K562 (cell line): ENCODE results near the gene M6PR.

Experiments
- E4F1 ChIP-seq: fragments of 250-450 bp; sonication (Bioruptor Pico); IDR thresholded peaks from 2 replicates; pipeline ENCODE4 v1.5.0; 2021; ENCODE audit warnings: mild to moderate bottlenecking, borderline replicate concordance
- EP300 ChIP-seq: IDR thresholded peaks from 2 replicates; pipeline ENCODE4 v1.6.1; 2012; ENCODE audit warnings: low read length, improper control_type of control experiment
- HMG20A ChIP-seq: fragments of 450-650 bp; formaldehyde crosslinking; conservative IDR thresholded peaks from 2 replicates; pipeline ENCODE4 v1.4.0; 2020; ENCODE audit warnings: mild to moderate bottlenecking, mixed read lengths
- LEF1 ChIP-seq: fragments of 450-650 bp; IDR thresholded peaks from 2 replicates; pipeline ENCODE4 v1.6.1; 2016; ENCODE audit warnings: mild to moderate bottlenecking
- NRF1 ChIP-seq, 2 experiments: fragments of 450-650 bp; IDR thresholded peaks in 1 of 2; conservative IDR thresholded peaks in 1 of 2; 2 replicates each; pipeline ENCODE4 v1.6.1; 2014; ENCODE audit warnings: mild to moderate bottlenecking in 2 of 2
- RBM22 ChIP-seq: fragments of 200-400 bp; formaldehyde crosslinking; IDR thresholded peaks from 2 replicates; pipeline ENCODE4 v1.6.1; 2018; ENCODE audit warnings: low read length, low read depth; ENCODE audit not compliant: poor library complexity, severe bottlenecking
- ZNF224 ChIP-seq: sonication (generic); formaldehyde crosslinking; IDR thresholded peaks from 2 replicates; pipeline ENCODE4 v1.8.0; 2022; ENCODE audit warnings: mild to moderate bottlenecking, missing genetic modification reagents

- TF ChIP-seq ZNF224 (CRISPR knock-in tag) (no peak), EP300 (no peak), NRF1 (conservative IDR thresholded peaks at IDR 0.05 in 1 of 2, IDR thresholded peaks at IDR 0.05 in 1 of 2) (no peak), RBM22 (no peak), LEF1 (no peak), E4F1 (CRISPR knock-in tag) (no peak), HMG20A (CRISPR knock-in tag) (no peak)
These were observed 32.4 kb downstream of the M6PR start for GRCh38 chr12:8917031-8917430.
